ENCODE data around the gene ARL8B.

The ARL8B gene

GRCh38 chr3:5186089-5186857 lies 64.2 kb downstream of the ARL8B start:
- no peak for DNase-seq (ENCODE audit: low read depth in 2 of 2)

- DNase-seq (ENCODE audit: low read depth in 2 of 2), result no peak
Measured at GRCh38 chr3:5186858-5187155, 64.7 kb downstream of the ARL8B start.

- DNase-seq (ENCODE audit: low read depth in 2 of 2), result peak; percentile 81 to 89
Measured at GRCh38 chr3:5187156-5187919, 65.2 kb downstream of the ARL8B start, which contains the start of gene EDEM1. Gene EDEM1 (plus strand): TSS chr3:5187707. CDS start chr3:5187806, 99 bp downstream.

- DNase-seq (ENCODE audit: low read depth in 2 of 2), result peak in 1 of 2 donors; percentile 57
Measured at GRCh38 chr3:5187920-5188418, 65.9 kb downstream of the ARL8B start.

- DNase-seq (ENCODE audit: low read depth in 2 of 2), result peak; percentile 35 to 54
Measured at GRCh38 chr3:5188419-5189221, 66.5 kb downstream of the ARL8B start.

- no peak for DNase-seq (ENCODE audit: low read depth in 2 of 2)
Measured at GRCh38 chr3:5190147-5190791, 68.2 kb downstream of the ARL8B start.

GRCh38 chr3:5191555-5192304 lies 69.6 kb downstream of the ARL8B start:
- no peak for DNase-seq (ENCODE audit: low read depth in 2 of 2)

GRCh38 chr3:5192571-5193365 lies 70.7 kb downstream of the ARL8B start:
- peak in 1 of 2 donors; percentile 30 for DNase-seq (ENCODE audit: low read depth in 2 of 2)

GRCh38 chr3:5194341-5194740 lies 72.2 kb downstream of the ARL8B start:
- DNase-seq (ENCODE audit: low read depth in 2 of 2), result no peak

GRCh38 chr3:5194801-5195509 lies 72.9 kb downstream of the ARL8B start:
- peak; percentile 32 to 50 for DNase-seq (ENCODE audit: low read depth in 2 of 2)

- DNase-seq (ENCODE audit: low read depth in 2 of 2), result no peak
Measured at GRCh38 chr3:5195605-5196004, 73.5 kb downstream of the ARL8B start.

- no peak for DNase-seq (ENCODE audit: low read depth in 2 of 2)
Measured at GRCh38 chr3:5197022-5197421, 74.9 kb downstream of the ARL8B start.

- peak in 1 of 2 donors; percentile 25 for DNase-seq (ENCODE audit: low read depth in 2 of 2)
Measured at GRCh38 chr3:5197470-5198312, 75.6 kb downstream of the ARL8B start.

GRCh38 chr3:5198313-5198677 lies 76.2 kb downstream of the ARL8B start:
- DNase-seq (ENCODE audit: low read depth in 2 of 2), result no peak

GRCh38 chr3:5198986-5199731 lies 77.1 kb downstream of the ARL8B start:
- no peak for DNase-seq (ENCODE audit: low read depth in 2 of 2)

GRCh38 chr3:5201536-5201935 lies 79.4 kb downstream of the ARL8B start:
- DNase-seq (ENCODE audit: low read depth in 2 of 2), result no peak

- no peak for DNase-seq (ENCODE audit: low read depth in 2 of 2)
Measured at GRCh38 chr3:5202222-5202621, 80.1 kb downstream of the ARL8B start.

Data from stimulated activated CD8-positive, alpha-beta memory T cell treated with anti-CD3 and anti-CD28 coated beads, Interleukin-7, amount 100 ng/mL, for 4 hours (primary cell).